ENCODE results near the gene KIF12. TPM values are rescaled to one million over a fixed set of nuclear protein-coding genes. Genes with fewer than 3 reads are reported as not detected.

The KIF12 gene
- total and polyA plus RNA-seq, 2 of the 13 experiments (the other 11 are each of a cell fraction or from before 2014, with no cell fraction given), result 1.8 to 12.5 TPM

- TF ChIP-seq PRDM15 (CRISPR knock-in tag; IDR thresholded peaks at IDR 0.05), result no peak
- no peak for TF ChIP-seq ZNF18 (CRISPR knock-in tag; IDR thresholded peaks at IDR 0.05; ENCODE audit: insufficient replicate concordance)
- no peak for TF ChIP-seq CHD4 (IDR thresholded peaks at IDR 0.05; ENCODE audit: borderline replicate concordance, low read length)
- no peak for TF ChIP-seq TGIF2 (CRISPR knock-in tag; IDR thresholded peaks at IDR 0.05)
- no peak for TF ChIP-seq EZH2 (conservative IDR thresholded peaks at IDR 0.05; ENCODE audit: low read depth, low read length)
- no peak for TF ChIP-seq DBP (CRISPR knock-in tag; IDR thresholded peaks at IDR 0.05; ENCODE audit: not compliant biosample characterization)
- TF ChIP-seq XRCC5 (optimal IDR thresholded peaks at IDR 0.05; ENCODE audit: low read length), result peak; percentile 24
- no peak for TF ChIP-seq THAP7 (CRISPR knock-in tag; IDR thresholded peaks at IDR 0.05)
- peak; percentile 16; the same call in 1 of the 2 replicates for TF ChIP-seq HNF4A (CRISPR knock-in tag; IDR thresholded peaks at IDR 0.05)
- TF ChIP-seq HINFP (CRISPR knock-in tag; IDR thresholded peaks at IDR 0.05; ENCODE audit: low read depth), result no peak
- TF ChIP-seq ZNF577 (CRISPR knock-in tag; IDR thresholded peaks at IDR 0.05; ENCODE audit: borderline replicate concordance, low read depth), result no peak
- TF ChIP-seq YEATS2 (CRISPR knock-in tag; IDR thresholded peaks at IDR 0.05; ENCODE audit: borderline replicate concordance), result 0 out of 2 replicates have a peak, but pooled peaks have one; percentile 19
- TF ChIP-seq PITX1 (CRISPR knock-in tag; IDR thresholded peaks at IDR 0.05), result peak; percentile 74; the same call in 1 of the 2 replicates
- no peak for TF ChIP-seq CENPX (CRISPR knock-in tag; IDR thresholded peaks at IDR 0.05)
- no peak for TF ChIP-seq TCF7L2 (IDR thresholded peaks at IDR 0.05; ENCODE audit: low read depth, low read length)
Measured at GRCh38 chr9:114138552-114138971, 39.5 kb upstream of the KIF12 start (continued).
